Vagina (tissue), 2 donors: ENCODE data around the gene PRRT1B. TPM values are rescaled to one million over a fixed set of nuclear protein-coding genes. Genes with fewer than 3 reads are reported as not detected.

Experiments
- DNase-seq, 2 donors: peaks; one replicate each; pipeline ENCODE4 v3.0.0-alpha.2; 2017; ENCODE audit errors: extremely low spot score in 2 of 2
- H3K27ac ChIP-seq: fragments of 200-600 bp; sonication (generic); one replicate; pipeline ENCODE4 v1.5.1; 2019
- H3K27me3 ChIP-seq: fragments of 200-600 bp; sonication (generic); one replicate; pipeline ENCODE4 v1.5.1; 2019
- H3K36me3 ChIP-seq, 2 donors: fragments of 200-600 bp; sonication (generic); one replicate each; pipeline ENCODE4 v1.5.1; 2017 to 2019
- H3K4me1 ChIP-seq: fragments of 200-600 bp; sonication (generic); one replicate; pipeline ENCODE4 v1.5.1; 2019
- H3K4me3 ChIP-seq, 2 donors: fragments of 200-600 bp; sonication (generic); 1 replicate in 1 of 2; 2 replicates in 1 of 2; pipeline ENCODE4 v1.5.1; 2016 to 2019
- H3K9me3 ChIP-seq: fragments of 200-600 bp; sonication (generic); one replicate; pipeline ENCODE4 v1.5.1; 2019
- CTCF ChIP-seq, 3 experiments: fragments of 450-650 bp in 2 of 3; fragments of 200-600 bp in 1 of 3; sonication (generic) in 1 of 3; IDR thresholded peaks; one replicate each; pipeline ENCODE4 v1.5.1; 2017 to 2019; ENCODE audit warnings: antibody characterized with exemption in 3 of 3, mild to moderate bottlenecking in 2 of 3, moderate library complexity in 2 of 3
- POLR2A ChIP-seq, 2 donors: fragments of 450-650 bp; IDR thresholded peaks; one replicate each; pipeline ENCODE4 v1.6.1; 2017; ENCODE audit warnings: antibody characterized with exemption in 2 of 2, mild to moderate bottlenecking in 2 of 2, moderate library complexity in 2 of 2
- POLR2AphosphoS5 ChIP-seq, 2 donors: sonication (generic); formaldehyde crosslinking; IDR thresholded peaks; one replicate each; pipeline ENCODE4 v1.9.0; 2017; ENCODE audit warnings: antibody characterized with exemption in 2 of 2, mild to moderate bottlenecking in 2 of 2, low read depth in 1 of 2; ENCODE audit not compliant: insufficient read depth in 1 of 2
- intact Hi-C: fragments of 100-400 bp; cut with DNase I; formaldehyde crosslinking; loops from one replicate; pipeline ENCODE4 v1.15.1; 2023
- total RNA-seq: library from RNA; depleted of rRNA; stranded (reverse); fragments of >200 nt; gene quantifications from one replicate; pipeline ENCODE4 v1.2.3, GENCODE V29; 2016

Gene PRRT1B
- total RNA-seq, result not detected

GRCh38 chr9:131545003-131545785 lies at the start of gene PRRT1B:
Gene PRRT1B (plus strand): TSS chr9:131545523. CDS start chr9:131545616, 93 bp downstream.
- peaks cover 9% of the 10 kb centered on the region for H3K27me3 ChIP-seq
- TF ChIP-seq POLR2A (IDR thresholded peaks at IDR 0.05) (no peak), POLR2AphosphoS5 (IDR thresholded peaks at IDR 0.05; ENCODE audit: insufficient read depth in 1 of 2, low read depth in 1 of 2) (no peak), CTCF (IDR thresholded peaks at IDR 0.05) (no peak)
- intact Hi-C loops, result no loop called here

GRCh38 chr9:131495785-131496184 lies 49.5 kb upstream of the PRRT1B start:
- H3K27me3 ChIP-seq, result no peaks in the 10 kb centered on the region
- intact Hi-C loops, result no loop called here
- peaks cover under 1% of the 10 kb centered on the region for H3K4me1 ChIP-seq
- TF ChIP-seq POLR2A (IDR thresholded peaks at IDR 0.05), result no peak
- no peak for TF ChIP-seq POLR2AphosphoS5 (IDR thresholded peaks at IDR 0.05; ENCODE audit: insufficient read depth in 1 of 2, low read depth in 1 of 2)
- no peak for TF ChIP-seq CTCF (IDR thresholded peaks at IDR 0.05)
- peaks cover 4 to 86% of the 10 kb centered on the region in 2 donors for H3K36me3 ChIP-seq
- H3K27ac ChIP-seq, result no peak overlapping the region
- H3K4me3 ChIP-seq, result no peak overlapping the region
- DNase-seq, result no peak
- H3K9me3 ChIP-seq, result no peaks in the 10 kb centered on the region

More at GRCh38 chr9:131545003-131545785, at the start of gene PRRT1B:
- Histone ChIP-seq H3K9me3 (peaks cover 5% of the 10 kb centered on the region), H3K4me1 (peaks cover 21% of the 10 kb centered on the region), H3K36me3 (no peaks in the 10 kb centered on the region), H3K4me3 (peak within 1 kb of the TSS in 1 of 2 donors; percentile 1), H3K27ac (no peak within 1 kb of the TSS)
- no peak for DNase-seq

GRCh38 chr9:131496844-131497405 lies 48.4 kb upstream of the PRRT1B start:
- Histone ChIP-seq H3K9me3 (no peaks in the 10 kb centered on the region), H3K27ac (no peak overlapping the region), H3K27me3 (no peaks in the 10 kb centered on the region), H3K4me3 (no peak overlapping the region), H3K4me1 (peaks cover 11% of the 10 kb centered on the region), H3K36me3 (peaks cover 4 to 75% of the 10 kb centered on the region in 2 donors)
- no peak for TF ChIP-seq POLR2A (IDR thresholded peaks at IDR 0.05)
- no peak for TF ChIP-seq POLR2AphosphoS5 (IDR thresholded peaks at IDR 0.05; ENCODE audit: insufficient read depth in 1 of 2, low read depth in 1 of 2)
- TF ChIP-seq CTCF (IDR thresholded peaks at IDR 0.05), result no peak
- intact Hi-C loops, result no loop called here
- DNase-seq, result no peak

GRCh38 chr9:131499254-131499767 lies 46.0 kb upstream of the PRRT1B start:
- intact Hi-C loops, result no loop called here
- H3K27ac ChIP-seq, result no peak overlapping the region
- no peak for DNase-seq
- no peaks in the 10 kb centered on the region for H3K27me3 ChIP-seq
- TF ChIP-seq POLR2A (IDR thresholded peaks at IDR 0.05), result no peak
- TF ChIP-seq CTCF (IDR thresholded peaks at IDR 0.05), result no peak
- no peak for TF ChIP-seq POLR2AphosphoS5 (IDR thresholded peaks at IDR 0.05; ENCODE audit: insufficient read depth in 1 of 2, low read depth in 1 of 2)
- H3K9me3 ChIP-seq, result no peaks in the 10 kb centered on the region
- peaks cover 28% of the 10 kb centered on the region for H3K4me1 ChIP-seq
- peaks cover 4 to 51% of the 10 kb centered on the region in 2 donors for H3K36me3 ChIP-seq
- no peak overlapping the region for H3K4me3 ChIP-seq
